ENCODE measurements around the gene IL17REL. TPM values are rescaled to one million over a fixed set of nuclear protein-coding genes. Genes with fewer than 3 reads are reported as not detected.
A peak's percentile ranks its signal among the peaks of the same experiment; 100 is the strongest.

The IL17REL gene
- total and polyA plus RNA-seq, 5 donors from 2014 or later, result 0.07 to 0.57 TPM; not detected in 3

DNA sequence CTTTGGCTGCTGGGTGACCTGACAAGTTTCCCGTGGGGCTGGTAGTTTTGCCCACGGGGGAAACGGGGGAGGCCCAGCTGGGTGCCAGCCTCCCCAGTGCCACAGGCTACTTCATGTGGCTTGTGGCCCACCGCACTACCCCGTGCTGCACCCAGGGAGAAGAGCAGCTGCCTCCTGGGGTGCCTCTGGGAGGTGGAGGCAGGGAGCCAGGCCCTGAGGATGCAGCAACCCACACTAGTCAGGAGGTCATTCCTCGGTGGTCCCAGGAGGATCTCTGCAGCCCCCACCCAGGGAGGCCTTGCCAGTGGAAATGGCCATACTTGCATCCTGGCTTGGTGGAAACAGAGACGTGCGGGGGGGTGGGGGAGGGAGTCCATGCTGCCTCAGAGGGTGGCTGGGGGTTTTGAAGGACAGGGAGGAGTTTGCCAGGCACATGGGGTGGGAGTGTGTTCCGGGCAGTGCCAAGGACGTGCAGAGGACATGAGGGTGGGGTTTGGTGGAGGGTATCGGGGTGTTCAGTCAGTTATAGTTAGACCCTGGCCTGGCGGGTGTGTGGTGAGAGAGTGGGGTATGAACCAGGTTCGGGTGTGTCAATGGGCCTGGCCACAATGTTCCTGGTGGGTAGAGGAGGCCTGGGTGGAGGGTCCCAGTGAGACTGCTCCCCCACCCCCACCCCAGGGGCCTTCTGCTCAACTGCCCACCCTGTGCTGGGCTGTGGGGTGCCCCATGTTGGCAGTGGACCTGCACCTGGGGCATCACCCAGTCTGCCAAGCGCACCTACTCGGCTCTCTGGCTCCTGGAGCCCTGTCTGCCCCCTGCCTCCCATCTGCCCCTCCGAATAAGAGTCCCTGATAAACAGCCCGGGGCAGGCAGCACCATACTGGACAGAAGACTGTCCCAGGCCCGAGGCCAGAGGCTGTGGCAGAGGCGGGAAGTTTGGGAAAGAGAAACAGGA is 48.2 kb downstream of the IL17REL start:
- H3K9me3 ChIP-seq (ENCODE audit: control insufficient read depth in 2 of 2, low read length in 2 of 2), result no peaks in the 10 kb centered on the region
- H3K27ac ChIP-seq (ENCODE audit: insufficient read depth, low read length, poor library complexity, severe bottlenecking), result peak overlapping the region; percentile 98
- H3K36me3 Mint-ChIP-seq, result peaks cover 6% of the 10 kb centered on the region
- peak in 1 of 3 donors; percentile 45 for DNase-seq
- peak overlapping the region; percentile 85 to 95 (median 85) for H3K27ac Mint-ChIP-seq
- H3K9me3 Mint-ChIP-seq, result peaks cover 0 to 2% (median 0%) of the 10 kb centered on the region in 7 donors
- H3K27me3 ChIP-seq (ENCODE audit: control insufficient read depth, insufficient read depth, low read length), result no peaks in the 10 kb centered on the region
- H3K4me1 ChIP-seq (ENCODE audit: control insufficient read depth, insufficient read depth, low read length, poor library complexity, severe bottlenecking), result peaks cover 50% of the 10 kb centered on the region
- peaks cover 8% of the 10 kb centered on the region for H3K27me3 Mint-ChIP-seq
- H3K4me1 Mint-ChIP-seq, result peaks cover 2 to 33% (median 7%) of the 10 kb centered on the region in 4 donors
- peak overlapping the region; percentile 35 for H3K4me3 ChIP-seq (ENCODE audit: low read depth, low read length)
- ATAC-seq (ENCODE audit: low read depth in 2 of 2), result no peak
- H3K4me3 Mint-ChIP-seq, result peak overlapping the region; percentile 75 to 95 (median 92)
- peaks cover 13% of the 10 kb centered on the region for H3K36me3 ChIP-seq (ENCODE audit: control insufficient read depth, insufficient read depth, low read length)

DNA sequence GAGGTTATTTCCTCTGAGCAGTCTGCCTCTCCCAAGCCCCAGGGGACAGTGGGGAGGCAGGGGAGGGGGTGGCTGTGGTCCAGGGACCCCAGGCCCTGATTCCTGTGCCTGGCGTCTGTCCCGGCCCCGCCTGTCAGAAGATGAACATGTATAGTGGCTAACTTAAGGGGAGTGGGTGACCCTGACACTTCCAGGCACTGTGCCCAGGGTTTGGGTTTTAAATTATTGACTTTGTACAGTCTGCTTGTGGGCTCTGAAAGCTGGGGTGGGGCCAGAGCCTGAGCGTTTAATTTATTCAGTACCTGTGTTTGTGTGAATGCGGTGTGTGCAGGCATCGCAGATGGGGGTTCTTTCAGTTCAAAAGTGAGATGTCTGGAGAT is 48.9 kb downstream of the IL17REL start:
- Histone ChIP-seq H3K4me1 (ENCODE audit: control insufficient read depth, insufficient read depth, low read length, poor library complexity, severe bottlenecking) (peaks cover 52% of the 10 kb centered on the region), H3K27me3 (ENCODE audit: control insufficient read depth, insufficient read depth, low read length) (no peaks in the 10 kb centered on the region), H3K9me3 (ENCODE audit: control insufficient read depth in 2 of 2, low read length in 2 of 2) (no peaks in the 10 kb centered on the region), H3K4me3 (ENCODE audit: low read depth, low read length) (peak overlapping the region; percentile 35), H3K36me3 (ENCODE audit: control insufficient read depth, insufficient read depth, low read length) (peaks cover 13% of the 10 kb centered on the region), H3K27ac (ENCODE audit: insufficient read depth, low read length, poor library complexity, severe bottlenecking) (peak overlapping the region; percentile 98)
- peaks cover 2 to 40% (median 7%) of the 10 kb centered on the region in 4 donors for H3K4me1 Mint-ChIP-seq
- H3K27ac Mint-ChIP-seq, result peak overlapping the region; percentile 85 to 95 (median 85)
- H3K36me3 Mint-ChIP-seq, result peaks cover 6% of the 10 kb centered on the region
- H3K9me3 Mint-ChIP-seq, result peaks cover 0 to 2% (median 0%) of the 10 kb centered on the region in 7 donors
- no peak for DNase-seq
- H3K4me3 Mint-ChIP-seq, result peak overlapping the region; percentile 75 to 95 (median 92)
- peaks cover 13% of the 10 kb centered on the region for H3K27me3 Mint-ChIP-seq
- ATAC-seq (ENCODE audit: low read depth in 2 of 2), result no peak

DNA sequence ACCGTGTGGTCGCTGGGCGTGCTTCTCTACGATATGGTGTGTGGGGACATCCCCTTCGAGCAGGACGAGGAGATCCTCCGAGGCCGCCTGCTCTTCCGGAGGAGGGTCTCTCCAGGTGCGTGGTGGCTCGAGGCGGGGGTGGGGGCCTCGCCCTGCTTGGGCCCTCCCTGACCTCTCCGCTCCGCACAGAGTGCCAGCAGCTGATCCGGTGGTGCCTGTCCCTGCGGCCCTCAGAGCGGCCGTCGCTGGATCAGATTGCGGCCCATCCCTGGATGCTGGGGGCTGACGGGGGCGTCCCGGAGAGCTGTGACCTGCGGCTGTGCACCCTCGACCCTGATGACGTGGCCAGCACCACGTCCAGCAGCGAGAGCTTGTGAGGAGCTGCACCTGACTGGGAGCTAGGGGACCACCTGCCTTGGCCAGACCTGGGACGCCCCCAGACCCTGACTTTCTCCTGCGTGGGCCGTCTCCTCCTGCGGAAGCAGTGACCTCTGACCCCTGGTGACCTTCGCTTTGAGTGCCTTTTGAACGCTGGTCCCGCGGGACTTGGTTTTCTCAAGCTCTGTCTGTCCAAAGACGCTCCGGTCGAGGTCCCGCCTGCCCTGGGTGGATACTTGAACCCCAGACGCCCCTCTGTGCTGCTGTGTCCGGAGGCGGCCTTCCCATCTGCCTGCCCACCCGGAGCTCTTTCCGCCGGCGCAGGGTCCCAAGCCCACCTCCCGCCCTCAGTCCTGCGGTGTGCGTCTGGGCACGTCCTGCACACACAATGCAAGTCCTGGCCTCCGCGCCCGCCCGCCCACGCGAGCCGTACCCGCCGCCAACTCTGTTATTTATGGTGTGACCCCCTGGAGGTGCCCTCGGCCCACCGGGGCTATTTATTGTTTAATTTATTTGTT is 49.6 kb downstream of the IL17REL start:
- H3K36me3 ChIP-seq (ENCODE audit: control insufficient read depth, insufficient read depth, low read length), result peaks cover 13% of the 10 kb centered on the region
- H3K4me1 Mint-ChIP-seq, result peaks cover 2 to 39% (median 7%) of the 10 kb centered on the region in 4 donors
- H3K27ac Mint-ChIP-seq, result peak overlapping the region; percentile 85 to 95 (median 85)
- H3K4me3 Mint-ChIP-seq, result peak overlapping the region; percentile 83 to 96 (median 94)
- peaks cover 6% of the 10 kb centered on the region for H3K36me3 Mint-ChIP-seq
- ATAC-seq (ENCODE audit: low read depth in 2 of 2) (no peak), DNase-seq (no peak)
- peak overlapping the region; percentile 35 for H3K4me3 ChIP-seq (ENCODE audit: low read depth, low read length)
- peaks cover 0 to 2% (median 0%) of the 10 kb centered on the region in 7 donors for H3K9me3 Mint-ChIP-seq
- no peaks in the 10 kb centered on the region for H3K9me3 ChIP-seq (ENCODE audit: control insufficient read depth in 2 of 2, low read length in 2 of 2)
- peak overlapping the region; percentile 98 for H3K27ac ChIP-seq (ENCODE audit: insufficient read depth, low read length, poor library complexity, severe bottlenecking)
- no peaks in the 10 kb centered on the region for H3K27me3 ChIP-seq (ENCODE audit: control insufficient read depth, insufficient read depth, low read length)
- H3K27me3 Mint-ChIP-seq, result peaks cover 13% of the 10 kb centered on the region
- H3K4me1 ChIP-seq (ENCODE audit: control insufficient read depth, insufficient read depth, low read length, poor library complexity, severe bottlenecking), result peaks cover 52% of the 10 kb centered on the region

DNA sequence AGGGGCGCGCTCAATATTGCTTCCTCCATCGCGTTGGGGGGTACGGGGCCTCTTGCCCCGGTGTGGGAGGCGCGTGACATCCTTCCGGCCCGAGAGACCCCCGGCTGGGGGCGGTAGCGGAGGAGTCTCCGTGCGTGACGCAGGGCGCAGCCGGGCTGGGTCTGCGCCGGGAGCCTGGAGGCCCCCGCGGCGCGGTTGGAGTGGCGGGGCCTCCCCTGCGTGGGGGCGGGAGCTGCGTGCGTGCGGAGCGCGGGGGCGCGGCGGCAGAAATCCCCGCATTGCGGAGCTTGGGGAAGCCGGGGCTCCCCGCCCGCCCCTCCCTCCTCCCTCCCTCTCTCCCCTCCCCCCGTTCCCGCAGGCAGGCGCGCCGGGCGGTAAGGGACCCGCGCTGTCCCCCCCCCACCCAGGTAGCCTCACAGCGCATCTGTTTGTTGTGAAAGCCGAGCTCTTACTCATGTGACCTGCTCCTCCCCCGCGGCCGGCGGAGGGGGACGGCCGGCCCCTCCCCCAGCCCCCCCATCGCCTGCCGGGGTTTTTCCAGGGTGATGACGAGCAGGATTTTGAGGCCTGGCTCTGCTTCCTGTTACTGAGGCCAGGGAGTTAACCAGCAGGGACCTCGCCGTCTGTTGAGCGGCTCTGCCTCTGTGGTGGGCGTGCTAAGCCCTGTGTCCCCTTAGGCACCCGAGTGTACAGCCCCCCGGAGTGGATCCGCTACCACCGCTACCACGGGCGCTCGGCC is 50.4 kb downstream of the IL17REL start:
- H3K4me1 Mint-ChIP-seq, result peaks cover 2 to 32% (median 7%) of the 10 kb centered on the region in 4 donors

DNA sequence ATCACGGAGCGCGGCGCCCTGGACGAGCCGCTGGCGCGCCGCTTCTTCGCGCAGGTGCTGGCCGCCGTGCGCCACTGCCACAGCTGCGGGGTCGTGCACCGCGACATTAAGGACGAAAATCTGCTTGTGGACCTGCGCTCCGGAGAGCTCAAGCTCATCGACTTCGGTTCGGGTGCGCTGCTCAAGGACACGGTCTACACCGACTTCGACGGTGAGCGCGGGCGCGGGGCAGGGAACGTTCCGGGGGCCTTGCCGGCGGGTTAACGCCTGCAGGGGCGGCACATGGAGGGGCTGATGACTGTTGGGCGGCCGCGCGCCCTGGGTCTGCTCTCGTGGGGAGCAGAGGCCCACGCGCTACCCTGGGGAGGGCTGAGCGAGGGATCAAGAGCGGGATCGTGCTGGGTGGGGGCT is 51.0 kb downstream of the IL17REL start:
- Mint-ChIP-seq H3K9me3 (peaks cover 0 to 2% (median 0%) of the 10 kb centered on the region in 7 donors), H3K4me1 (peaks cover 2 to 32% (median 7%) of the 10 kb centered on the region in 4 donors), H3K36me3 (peaks cover 6% of the 10 kb centered on the region), H3K4me3 (peak overlapping the region; percentile 89 to 96 (median 94)), H3K27ac (peak overlapping the region; percentile 90 to 96 (median 93)), H3K27me3 (peaks cover 13% of the 10 kb centered on the region)
- Histone ChIP-seq H3K4me1 (ENCODE audit: control insufficient read depth, insufficient read depth, low read length, poor library complexity, severe bottlenecking) (peaks cover 47% of the 10 kb centered on the region), H3K36me3 (ENCODE audit: control insufficient read depth, insufficient read depth, low read length) (peaks cover 13% of the 10 kb centered on the region), H3K9me3 (ENCODE audit: control insufficient read depth in 2 of 2, low read length in 2 of 2) (no peaks in the 10 kb centered on the region), H3K4me3 (ENCODE audit: low read depth, low read length) (peak overlapping the region; percentile 50), H3K27ac (ENCODE audit: insufficient read depth, low read length, poor library complexity, severe bottlenecking) (peak overlapping the region; percentile 98), H3K27me3 (ENCODE audit: control insufficient read depth, insufficient read depth, low read length) (no peaks in the 10 kb centered on the region)
- DNase-seq (peak in 1 of 3 donors; percentile 63), ATAC-seq (ENCODE audit: low read depth in 2 of 2) (no peak)

More for the DNA sequence above, 50.4 kb downstream of the IL17REL start:
- Mint-ChIP-seq H3K27ac (peak overlapping the region; percentile 90 to 96 (median 93)), H3K4me3 (peak overlapping the region; percentile 89 to 96 (median 94)), H3K36me3 (peaks cover 6% of the 10 kb centered on the region), H3K27me3 (peaks cover 13% of the 10 kb centered on the region), H3K9me3 (peaks cover 0 to 2% (median 0%) of the 10 kb centered on the region in 7 donors)
- ATAC-seq (ENCODE audit: low read depth in 2 of 2) (peak; percentile 6 to 7), DNase-seq (peak; percentile 73 to 84 (median 77))
- Histone ChIP-seq H3K27ac (ENCODE audit: insufficient read depth, low read length, poor library complexity, severe bottlenecking) (peak overlapping the region; percentile 98), H3K4me3 (ENCODE audit: low read depth, low read length) (no peak overlapping the region), H3K9me3 (ENCODE audit: control insufficient read depth in 2 of 2, low read length in 2 of 2) (no peaks in the 10 kb centered on the region), H3K27me3 (ENCODE audit: control insufficient read depth, insufficient read depth, low read length) (no peaks in the 10 kb centered on the region), H3K36me3 (ENCODE audit: control insufficient read depth, insufficient read depth, low read length) (peaks cover 13% of the 10 kb centered on the region), H3K4me1 (ENCODE audit: control insufficient read depth, insufficient read depth, low read length, poor library complexity, severe bottlenecking) (peaks cover 52% of the 10 kb centered on the region)

DNA sequence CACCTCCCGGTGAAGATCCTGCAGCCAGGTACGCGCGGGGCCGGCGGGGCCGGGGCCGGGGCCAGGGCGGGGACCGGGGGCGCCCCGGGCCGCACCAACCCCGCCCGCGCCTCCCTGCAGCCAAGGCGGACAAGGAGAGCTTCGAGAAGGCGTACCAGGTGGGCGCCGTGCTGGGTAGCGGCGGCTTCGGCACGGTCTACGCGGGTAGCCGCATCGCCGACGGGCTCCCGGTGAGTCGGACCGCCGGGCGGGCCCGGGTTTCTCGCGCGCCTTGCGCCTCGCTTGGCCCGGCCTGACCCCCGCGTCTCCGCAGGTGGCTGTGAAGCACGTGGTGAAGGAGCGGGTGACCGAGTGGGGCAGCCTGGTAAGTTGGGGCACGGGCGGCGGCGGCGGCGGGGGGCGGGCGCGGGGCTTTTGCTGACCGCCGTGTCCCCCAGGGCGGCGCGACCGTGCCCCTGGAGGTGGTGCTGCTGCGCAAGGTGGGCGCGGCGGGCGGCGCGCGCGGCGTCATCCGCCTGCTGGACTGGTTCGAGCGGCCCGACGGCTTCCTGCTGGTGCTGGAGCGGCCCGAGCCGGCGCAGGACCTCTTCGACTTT is 51.5 kb downstream of the IL17REL start:
- Histone ChIP-seq H3K36me3 (ENCODE audit: control insufficient read depth, insufficient read depth, low read length) (peaks cover 13% of the 10 kb centered on the region), H3K9me3 (ENCODE audit: control insufficient read depth in 2 of 2, low read length in 2 of 2) (no peaks in the 10 kb centered on the region), H3K27ac (ENCODE audit: insufficient read depth, low read length, poor library complexity, severe bottlenecking) (peak overlapping the region; percentile 98), H3K27me3 (ENCODE audit: control insufficient read depth, insufficient read depth, low read length) (no peaks in the 10 kb centered on the region), H3K4me1 (ENCODE audit: control insufficient read depth, insufficient read depth, low read length, poor library complexity, severe bottlenecking) (peaks cover 42% of the 10 kb centered on the region), H3K4me3 (ENCODE audit: low read depth, low read length) (peak overlapping the region; percentile 50)
- Mint-ChIP-seq H3K4me1 (peaks cover 2 to 30% (median 7%) of the 10 kb centered on the region in 4 donors), H3K36me3 (peaks cover 6% of the 10 kb centered on the region), H3K27ac (peak overlapping the region; percentile 90 to 96 (median 93)), H3K4me3 (peak overlapping the region; percentile 89 to 96 (median 94)), H3K27me3 (peaks cover 13% of the 10 kb centered on the region), H3K9me3 (peaks cover 0 to 2% (median 0%) of the 10 kb centered on the region in 7 donors)
- DNase-seq, result no peak
- no peak for ATAC-seq (ENCODE audit: low read depth in 2 of 2)
